SK-N-SH treated with all-trans-retinoic acid at 6 μM for 48 hours (cell line): ENCODE measurements around the gene KCNG4.

Experiments used
- ATAC-seq: fragments of 200-7000 bp; cut with Tn5 transposase; 3 replicates; pipeline ENCODE4 v1.9.1; 2020; ENCODE audit warnings: mild to moderate bottlenecking, moderate library complexity
- ARNTL ChIP-seq: fragments of 450-650 bp; formaldehyde crosslinking; IDR thresholded peaks from 2 replicates; pipeline ENCODE4 v1.5.0; 2020; ENCODE audit warnings: low read depth, mild to moderate bottlenecking, moderate library complexity, borderline replicate concordance
- BACH2 ChIP-seq: fragments of 250-450 bp; sonication (Bioruptor Pico); IDR thresholded peaks from 2 replicates; pipeline ENCODE4 v1.9.0; 2021; ENCODE audit warnings: mild to moderate bottlenecking, borderline replicate concordance
- CSDC2 ChIP-seq: fragments of 250-450 bp; sonication (Bioruptor Pico); IDR thresholded peaks from 2 replicates; pipeline ENCODE4 v1.5.0; 2020; ENCODE audit warnings: mild to moderate bottlenecking, moderate library complexity
- GLIS3 ChIP-seq: fragments of 250-450 bp; sonication (Bioruptor Pico); IDR thresholded peaks from 2 replicates; pipeline ENCODE4 v1.5.0; 2020; ENCODE audit warnings: mild to moderate bottlenecking, moderate library complexity
- ISL1 ChIP-seq: fragments of 250-450 bp; sonication (Bioruptor Pico); IDR thresholded peaks from 2 replicates; pipeline ENCODE4 v2.1.2; 2022; ENCODE audit warnings: mild to moderate bottlenecking, moderate library complexity
- OSR1 ChIP-seq: fragments of 250-450 bp; sonication (Bioruptor Pico); IDR thresholded peaks from 2 replicates; pipeline ENCODE4 v1.8.0; 2022; ENCODE audit warnings: moderate library complexity, mild to moderate bottlenecking, inconsistent platforms
- SNAI2 ChIP-seq: fragments of 250-450 bp; sonication (Bioruptor Pico); IDR thresholded peaks from 2 replicates; pipeline ENCODE4 v1.5.0; 2020; ENCODE audit warnings: mild to moderate bottlenecking, moderate library complexity
- ZC3H10 ChIP-seq: fragments of 250-450 bp; sonication (Bioruptor Pico); IDR thresholded peaks from 2 replicates; pipeline ENCODE4 v1.5.1; 2021; ENCODE audit warnings: mild to moderate bottlenecking, moderate library complexity
- ZFP3 ChIP-seq: fragments of 250-450 bp; sonication (Bioruptor Pico); IDR thresholded peaks from 2 replicates; pipeline ENCODE4 v1.5.0; 2020; ENCODE audit warnings: mild to moderate bottlenecking, moderate library complexity
- ZFP30 ChIP-seq: fragments of 450-650 bp; formaldehyde crosslinking; IDR thresholded peaks from 2 replicates; pipeline ENCODE4 v1.5.0; 2022; ENCODE audit warnings: mild to moderate bottlenecking, moderate library complexity
- ZNF565 ChIP-seq: fragments of 450-650 bp; formaldehyde crosslinking; conservative IDR thresholded peaks from 2 replicates; pipeline ENCODE4 v1.5.0; 2020; ENCODE audit warnings: low read depth, mild to moderate bottlenecking, moderate library complexity
- ZNF70 ChIP-seq: fragments of 450-650 bp; formaldehyde crosslinking; IDR thresholded peaks from 2 replicates; pipeline ENCODE4 v1.5.0; 2020; ENCODE audit warnings: mild to moderate bottlenecking, moderate library complexity
- ZNF8 ChIP-seq: fragments of 450-650 bp; formaldehyde crosslinking; IDR thresholded peaks from 2 replicates; pipeline ENCODE4 v1.5.0; 2020; ENCODE audit warnings: mild to moderate bottlenecking, moderate library complexity
- TF ChIP-seq, protein P1 (sequence below): fragments of 250-450 bp; sonication (Bioruptor Pico); IDR thresholded peaks from 2 replicates; pipeline ENCODE4 v1.5.1; 2021; ENCODE audit warnings: mild to moderate bottlenecking, moderate library complexity
- TF ChIP-seq, protein P2 (sequence below): fragments of 250-450 bp; sonication (Bioruptor Pico); IDR thresholded peaks from 2 replicates; pipeline ENCODE4 v1.5.1; 2020; ENCODE audit warnings: low read depth, mild to moderate bottlenecking, moderate library complexity
- TF ChIP-seq, protein P3 (sequence below): fragments of 250-450 bp; sonication (Bioruptor Pico); IDR thresholded peaks from 2 replicates; pipeline ENCODE4 v1.8.0; 2021; ENCODE audit warnings: low read depth, mild to moderate bottlenecking, moderate library complexity, borderline replicate concordance

Gene KCNG4

DNA sequence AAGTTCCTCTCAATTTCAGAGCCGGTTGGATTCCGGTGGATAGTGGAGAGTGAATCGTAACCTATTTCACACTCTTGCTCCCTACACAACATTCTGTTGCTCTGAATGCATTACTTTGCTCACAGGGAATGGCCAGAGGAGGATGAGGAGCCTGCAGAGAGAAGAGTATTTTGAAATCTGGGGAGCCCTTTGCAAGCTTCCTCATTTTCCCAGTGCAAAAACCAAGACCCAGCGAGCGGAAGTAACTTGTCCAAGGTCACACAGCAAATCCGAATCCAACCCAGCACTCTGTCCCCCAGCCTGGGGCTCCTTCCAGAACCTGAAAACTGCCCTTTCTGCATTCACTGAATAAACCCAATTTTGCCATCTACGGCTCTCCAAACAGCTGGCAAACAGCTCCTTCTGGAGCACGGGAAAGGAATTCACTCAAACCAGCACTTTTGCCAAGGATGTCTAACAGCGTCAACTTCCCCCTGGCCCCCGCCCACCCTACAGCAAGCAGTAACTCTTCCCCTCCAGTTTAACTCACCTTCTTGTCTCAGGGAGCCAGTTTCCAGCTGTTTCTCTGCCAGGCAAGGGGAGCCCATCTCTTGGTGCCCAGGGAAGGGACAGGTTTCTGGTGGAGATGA lies 557 bp downstream of the KCNG4 start (continued):
- TF ChIP-seq, protein P1, sequence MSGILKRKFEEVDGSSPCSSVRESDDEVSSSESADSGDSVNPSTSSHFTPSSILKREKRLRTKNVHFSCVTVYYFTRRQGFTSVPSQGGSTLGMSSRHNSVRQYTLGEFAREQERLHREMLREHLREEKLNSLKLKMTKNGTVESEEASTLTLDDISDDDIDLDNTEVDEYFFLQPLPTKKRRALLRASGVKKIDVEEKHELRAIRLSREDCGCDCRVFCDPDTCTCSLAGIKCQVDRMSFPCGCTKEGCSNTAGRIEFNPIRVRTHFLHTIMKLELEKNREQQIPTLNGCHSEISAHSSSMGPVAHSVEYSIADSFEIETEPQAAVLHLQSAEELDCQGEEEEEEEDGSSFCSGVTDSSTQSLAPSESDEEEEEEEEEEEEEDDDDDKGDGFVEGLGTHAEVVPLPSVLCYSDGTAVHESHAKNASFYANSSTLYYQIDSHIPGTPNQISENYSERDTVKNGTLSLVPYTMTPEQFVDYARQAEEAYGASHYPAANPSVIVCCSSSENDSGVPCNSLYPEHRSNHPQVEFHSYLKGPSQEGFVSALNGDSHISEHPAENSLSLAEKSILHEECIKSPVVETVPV (CRISPR knock-in tag): no peak
- TF ChIP-seq, protein P2, sequence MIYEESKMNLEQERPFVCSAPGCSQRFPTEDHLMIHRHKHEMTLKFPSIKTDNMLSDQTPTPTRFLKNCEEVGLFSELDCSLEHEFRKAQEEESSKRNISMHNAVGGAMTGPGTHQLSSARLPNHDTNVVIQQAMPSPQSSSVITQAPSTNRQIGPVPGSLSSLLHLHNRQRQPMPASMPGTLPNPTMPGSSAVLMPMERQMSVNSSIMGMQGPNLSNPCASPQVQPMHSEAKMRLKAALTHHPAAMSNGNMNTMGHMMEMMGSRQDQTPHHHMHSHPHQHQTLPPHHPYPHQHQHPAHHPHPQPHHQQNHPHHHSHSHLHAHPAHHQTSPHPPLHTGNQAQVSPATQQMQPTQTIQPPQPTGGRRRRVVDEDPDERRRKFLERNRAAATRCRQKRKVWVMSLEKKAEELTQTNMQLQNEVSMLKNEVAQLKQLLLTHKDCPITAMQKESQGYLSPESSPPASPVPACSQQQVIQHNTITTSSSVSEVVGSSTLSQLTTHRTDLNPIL: no peak
- no peak for TF ChIP-seq ZNF70
- TF ChIP-seq, protein P3, sequence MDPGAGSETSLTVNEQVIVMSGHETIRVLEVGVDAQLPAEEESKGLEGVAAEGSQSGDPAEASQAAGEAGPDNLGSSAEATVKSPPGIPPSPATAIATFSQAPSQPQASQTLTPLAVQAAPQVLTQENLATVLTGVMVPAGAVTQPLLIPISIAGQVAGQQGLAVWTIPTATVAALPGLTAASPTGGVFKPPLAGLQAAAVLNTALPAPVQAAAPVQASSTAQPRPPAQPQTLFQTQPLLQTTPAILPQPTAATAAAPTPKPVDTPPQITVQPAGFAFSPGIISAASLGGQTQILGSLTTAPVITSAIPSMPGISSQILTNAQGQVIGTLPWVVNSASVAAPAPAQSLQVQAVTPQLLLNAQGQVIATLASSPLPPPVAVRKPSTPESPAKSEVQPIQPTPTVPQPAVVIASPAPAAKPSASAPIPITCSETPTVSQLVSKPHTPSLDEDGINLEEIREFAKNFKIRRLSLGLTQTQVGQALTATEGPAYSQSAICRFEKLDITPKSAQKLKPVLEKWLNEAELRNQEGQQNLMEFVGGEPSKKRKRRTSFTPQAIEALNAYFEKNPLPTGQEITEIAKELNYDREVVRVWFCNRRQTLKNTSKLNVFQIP (CRISPR knock-in tag): no peak

DNA sequence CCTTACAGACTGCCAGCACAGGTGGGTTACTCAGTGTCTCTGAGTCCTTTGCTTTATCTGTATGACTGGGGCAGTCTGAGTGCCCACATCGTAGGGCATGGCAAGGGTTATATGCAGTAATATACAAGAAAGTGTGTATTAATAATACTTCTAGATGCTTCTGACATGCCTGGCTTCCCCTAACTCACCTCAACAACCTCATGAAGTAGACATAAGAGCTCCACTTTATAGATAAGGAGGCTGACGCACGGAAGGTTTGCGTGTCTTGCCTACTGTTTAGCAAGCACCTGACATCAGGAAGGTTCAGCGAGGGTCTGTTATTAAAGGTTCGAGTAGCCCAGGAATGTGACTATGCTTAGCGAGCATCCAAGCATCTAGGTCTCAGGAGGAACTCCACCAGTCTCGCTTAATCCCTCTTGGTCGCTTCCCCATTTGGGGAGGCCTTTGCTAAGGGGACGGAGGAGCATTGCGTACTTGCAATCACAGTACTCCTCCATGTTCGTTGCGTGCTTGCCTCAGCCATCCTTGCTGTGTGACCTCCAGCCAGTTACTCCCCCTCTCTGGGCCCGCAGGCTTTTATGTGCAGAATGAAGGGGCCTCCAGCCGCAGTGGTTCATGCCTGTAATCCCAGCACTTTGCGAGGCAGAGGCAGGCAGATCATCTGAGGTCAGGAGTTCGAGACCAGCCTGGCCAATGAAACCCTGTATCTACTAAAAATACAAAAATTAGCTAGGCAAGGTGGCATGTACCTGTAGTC lies 1.6 kb downstream of the KCNG4 start:
- no peak for ATAC-seq
- TF ChIP-seq ZNF8 (no peak), CSDC2 (CRISPR knock-in tag) (no peak), ZNF565 (CRISPR knock-in tag) (no peak), ZC3H10 (CRISPR knock-in tag) (no peak), ZFP30 (no peak), ZFP3 (CRISPR knock-in tag) (no peak)
- TF ChIP-seq, protein P2: no peak

DNA sequence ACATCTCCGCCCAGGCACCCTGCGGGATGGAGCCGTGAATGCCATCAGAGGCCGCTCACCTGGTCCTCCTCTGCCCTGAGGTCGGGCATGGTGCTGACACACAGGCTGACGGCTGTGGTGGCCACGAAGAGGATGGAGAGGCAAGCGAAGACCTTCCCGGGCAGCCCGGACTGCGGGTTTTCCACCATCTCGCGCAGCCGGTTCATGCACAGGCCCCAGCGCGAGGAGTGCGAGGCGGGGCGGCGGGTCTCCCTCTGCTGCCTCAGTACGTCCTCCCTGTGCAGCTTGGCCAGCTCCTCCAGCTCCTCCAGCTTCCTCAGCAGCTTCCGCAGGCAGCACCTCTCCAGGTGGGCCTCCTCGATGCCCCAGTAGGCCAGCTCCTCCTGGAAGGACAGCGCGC lies 3.1 kb downstream of the KCNG4 start:
- ATAC-seq: no peak
- no peak for TF ChIP-seq BACH2
- TF ChIP-seq ISL1: no peak
- no peak for TF ChIP-seq SNAI2 (CRISPR knock-in tag)
- no peak for TF ChIP-seq ZFP30
- no peak for TF ChIP-seq GLIS3
- TF ChIP-seq, protein P2: no peak
- no peak for TF ChIP-seq CSDC2 (CRISPR knock-in tag)
- no peak for TF ChIP-seq ZNF565 (CRISPR knock-in tag)
- no peak for TF ChIP-seq ARNTL (CRISPR knock-in tag)
- TF ChIP-seq, protein P3 (CRISPR knock-in tag): no peak

DNA sequence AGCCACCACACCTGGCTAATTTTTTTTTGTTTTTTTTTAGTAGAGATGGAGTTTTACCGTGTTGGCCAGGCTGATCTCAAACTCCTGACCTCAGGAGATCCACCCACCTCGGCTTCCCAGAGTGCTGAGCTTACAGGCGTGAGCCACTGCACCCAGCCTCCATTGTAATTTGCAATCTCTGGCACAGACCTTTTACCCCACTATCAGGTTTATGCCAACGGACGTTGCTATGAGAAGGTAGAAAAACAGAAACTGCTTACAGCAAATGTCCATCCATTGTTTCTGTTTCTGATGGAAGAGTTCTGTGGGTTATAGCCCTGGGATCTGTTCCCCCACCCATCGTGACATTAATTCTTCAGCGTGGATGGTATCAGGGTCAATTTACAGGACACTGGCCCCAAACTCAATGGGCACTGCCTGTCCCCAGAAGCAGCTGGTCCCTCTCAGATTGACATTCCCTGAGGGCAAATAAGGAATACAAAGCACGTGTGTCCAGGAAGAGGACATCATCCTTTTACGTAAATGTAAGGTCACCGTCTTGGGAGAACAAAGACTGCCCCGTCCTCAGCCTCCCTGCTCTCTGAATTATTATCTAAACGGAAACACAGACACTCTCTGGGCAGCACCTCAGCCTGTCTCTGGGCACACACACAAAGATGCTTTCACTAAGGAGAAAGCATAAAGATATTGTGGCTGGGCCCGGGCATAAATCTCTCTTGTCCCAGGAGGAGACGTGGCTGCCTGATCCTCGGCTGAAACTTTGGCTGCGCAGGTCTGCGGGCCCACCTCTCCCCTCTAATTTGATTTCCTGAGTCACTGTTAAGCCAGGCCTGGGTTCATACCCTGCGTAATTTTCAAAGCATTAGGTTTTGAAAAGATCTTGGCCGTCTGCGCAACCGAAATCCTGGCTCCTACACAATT lies 5.2 kb downstream of the KCNG4 start:
- no peak for TF ChIP-seq OSR1
- 0 out of 2 replicates have a peak, but pooled peaks have one; percentile 25 for TF ChIP-seq CSDC2 (CRISPR knock-in tag)
- TF ChIP-seq ISL1: peak; percentile 14; the same call in 1 of the 2 replicates
- TF ChIP-seq ZNF8: no peak
- TF ChIP-seq, protein P3 (CRISPR knock-in tag): no peak
- 0 out of 2 replicates have a peak, but pooled peaks have one; percentile 24 for TF ChIP-seq ZFP3 (CRISPR knock-in tag)
- ATAC-seq: no peak; the same call in 1 of the 3 replicates
